NCI-H524 treated with DMSO at 0.1 percent for 48 hours (cell line): ENCODE data around the gene PROSER3.

Experiments used
- DNase-seq: peaks from one replicate; lab custom pipeline; 2025; lab: John Stamatoyannopoulos, UW

The PROSER3 gene

DNA sequence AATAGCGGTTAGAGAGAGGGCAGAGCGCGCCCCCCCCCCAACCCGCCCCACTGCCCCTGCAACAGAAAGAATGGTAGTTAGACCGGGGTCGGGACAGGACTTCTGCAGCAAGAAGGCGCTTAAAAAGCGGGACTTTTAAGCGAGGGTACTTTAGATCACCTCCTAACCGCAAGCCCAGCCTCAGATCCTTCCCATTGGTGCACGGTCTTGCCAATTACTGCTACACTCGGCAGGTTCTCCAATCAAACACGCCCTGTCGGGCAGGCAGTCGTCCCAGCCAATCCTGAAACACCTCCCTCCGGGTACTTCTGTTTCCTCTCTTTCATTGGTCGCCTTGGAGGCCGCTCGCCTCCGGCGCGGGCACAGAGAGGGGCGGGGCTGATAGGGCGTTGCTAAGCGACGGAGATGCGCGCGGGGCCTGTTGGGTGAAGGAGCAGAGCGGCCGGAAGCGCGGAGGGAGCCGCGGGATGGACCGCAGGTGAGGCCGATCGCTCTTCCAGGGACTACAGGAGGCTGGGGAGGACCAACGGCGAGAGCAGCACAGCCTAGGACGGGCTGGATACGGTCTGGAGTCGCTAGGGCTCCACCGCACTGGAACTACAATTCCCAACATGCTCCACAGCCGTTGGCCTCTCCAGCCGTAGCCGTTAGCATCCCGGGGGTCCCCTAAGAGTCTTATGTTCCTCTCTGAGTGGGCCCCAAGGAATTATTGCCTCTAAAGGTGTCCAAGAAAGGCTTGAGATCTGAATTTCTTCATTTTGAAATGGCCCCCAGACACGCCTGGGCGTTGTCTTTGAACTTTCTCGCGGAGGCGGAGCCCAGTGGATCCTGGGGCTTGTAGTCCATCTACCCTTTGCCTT is at the start of gene PROSER3:
Gene PROSER3 (plus strand): TSS at position 428 of the 860 bp plus-strand sequence. CDS start 40 bp downstream, at position 468.
- peak; percentile 96 for DNase-seq

DNA sequence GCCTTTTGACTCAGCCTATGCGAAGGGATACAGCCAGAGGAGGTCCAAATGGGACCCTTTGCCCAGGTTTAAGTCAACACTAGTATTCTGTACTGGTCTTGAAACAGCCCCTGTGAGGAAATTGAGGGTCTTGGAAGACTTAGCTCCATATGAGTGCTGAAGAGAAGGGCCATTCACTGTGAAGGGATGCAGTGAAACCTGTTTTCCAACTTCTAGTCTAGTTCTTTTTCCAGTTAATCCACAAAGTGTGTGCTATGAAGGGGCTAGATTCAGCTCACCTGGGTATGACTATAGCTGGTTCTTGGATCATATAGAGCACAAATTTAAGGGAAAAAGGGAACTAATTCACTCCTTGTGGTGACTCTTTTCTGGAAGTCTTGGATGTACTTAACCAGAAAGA is 49.6 kb upstream of the PROSER3 start:
- DNase-seq, result no peak

DNA sequence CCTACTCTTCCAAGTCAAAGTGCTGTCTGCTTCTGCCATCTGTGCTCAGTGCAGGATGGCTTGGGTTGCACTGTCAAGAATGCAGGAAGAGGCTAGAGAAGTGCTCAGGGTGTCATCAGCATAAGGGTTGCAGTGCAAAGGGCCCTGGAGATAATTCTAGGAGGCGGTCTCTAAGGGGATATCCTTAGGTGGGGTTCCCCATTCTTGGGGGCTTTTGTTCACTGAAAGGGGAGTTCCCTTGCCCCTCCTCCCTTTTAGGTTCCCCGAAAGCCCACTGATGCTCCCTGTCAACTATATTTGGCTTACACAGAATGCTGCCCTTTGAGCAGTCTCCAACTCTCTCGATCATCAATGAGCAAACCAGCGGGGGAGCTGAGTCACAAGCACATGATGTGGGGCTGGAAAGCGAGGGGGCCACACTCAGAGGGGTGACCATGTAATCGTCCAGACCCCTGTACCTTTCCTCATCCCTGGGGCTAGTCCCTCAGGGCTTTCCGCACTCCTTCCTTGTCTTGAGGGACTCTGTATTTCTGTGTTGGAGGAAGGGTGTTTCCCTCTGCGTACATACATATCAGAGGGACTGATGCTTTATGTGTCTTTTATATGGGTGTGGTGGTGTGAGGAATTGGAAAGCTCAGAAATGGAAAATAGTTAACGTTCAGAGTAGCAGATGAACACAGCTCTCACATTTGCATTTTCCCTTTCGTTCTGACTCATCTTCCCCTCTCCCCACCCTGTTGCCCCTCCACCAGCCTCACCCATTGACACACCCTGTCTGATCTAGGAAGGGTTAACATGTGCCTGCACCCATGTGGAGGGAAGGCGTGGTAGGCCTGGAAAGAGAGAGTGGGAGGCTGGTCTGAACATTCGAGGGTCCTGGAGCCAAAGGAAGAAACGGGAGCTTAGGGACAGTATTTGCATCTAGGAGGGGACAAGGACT is 46.9 kb upstream of the PROSER3 start:
- DNase-seq, result no peak

DNA sequence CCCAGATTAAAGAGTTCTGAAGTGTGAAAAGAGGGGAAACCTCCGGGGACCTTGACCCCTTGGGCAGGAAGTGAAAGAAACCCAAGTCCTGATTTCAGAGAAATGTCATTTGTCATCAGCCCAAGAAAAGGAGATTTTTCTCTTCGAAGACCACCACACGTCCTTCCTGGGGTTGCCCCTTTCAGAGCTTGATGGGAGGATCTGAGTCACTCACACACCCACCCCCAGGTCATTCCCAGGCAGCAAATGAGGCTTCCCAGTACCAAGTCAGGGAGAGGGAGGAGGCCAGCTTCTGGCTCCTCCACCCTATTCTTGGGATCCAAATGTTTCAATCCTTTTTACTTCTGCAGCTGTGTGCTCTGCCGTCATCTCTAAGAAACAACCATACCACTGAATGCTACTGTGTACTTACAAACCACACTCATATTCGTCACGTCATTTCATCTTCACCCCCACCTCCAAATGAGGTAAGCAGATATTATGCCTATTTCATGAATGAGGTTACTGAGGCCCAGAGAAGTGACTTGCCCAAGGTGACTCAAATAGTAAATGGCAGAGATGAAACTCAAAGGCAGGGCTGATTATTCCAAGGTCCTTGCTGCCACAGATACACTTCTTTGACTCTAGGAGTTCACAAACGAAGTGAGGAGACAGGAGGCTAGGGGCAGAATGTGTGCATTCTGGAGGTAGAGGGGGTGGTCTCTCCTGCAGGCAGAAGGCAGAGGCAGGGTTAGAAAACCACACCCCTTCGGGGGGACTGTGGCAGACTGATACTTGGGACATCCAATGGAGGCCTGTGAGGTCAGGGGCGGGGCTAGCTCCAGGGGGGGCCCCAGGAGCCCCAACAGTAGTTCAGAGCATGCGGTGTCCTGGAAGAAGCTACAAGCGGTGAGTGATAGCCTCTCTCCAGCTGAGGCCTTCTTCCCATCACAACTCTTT is 45.1 kb upstream of the PROSER3 start:
- DNase-seq, result no peak

DNA sequence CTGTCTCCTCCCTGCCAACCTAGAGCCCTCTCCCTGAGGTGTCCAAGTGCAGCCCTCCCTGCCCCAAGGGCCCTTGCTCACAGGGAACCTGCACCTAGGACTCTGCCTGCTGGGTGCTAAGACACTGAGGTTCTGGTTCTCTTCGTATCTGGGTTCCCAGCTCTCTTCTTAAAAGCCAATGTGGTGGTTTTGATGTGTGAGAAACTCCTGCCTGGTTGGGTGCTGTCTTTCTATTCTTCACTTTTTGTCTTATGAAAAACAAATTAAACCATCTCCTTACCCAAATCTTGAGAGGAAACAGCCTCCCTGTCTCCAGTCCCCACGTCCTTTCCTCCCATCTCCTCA is 44.5 kb upstream of the PROSER3 start:
- DNase-seq, result no peak

DNA sequence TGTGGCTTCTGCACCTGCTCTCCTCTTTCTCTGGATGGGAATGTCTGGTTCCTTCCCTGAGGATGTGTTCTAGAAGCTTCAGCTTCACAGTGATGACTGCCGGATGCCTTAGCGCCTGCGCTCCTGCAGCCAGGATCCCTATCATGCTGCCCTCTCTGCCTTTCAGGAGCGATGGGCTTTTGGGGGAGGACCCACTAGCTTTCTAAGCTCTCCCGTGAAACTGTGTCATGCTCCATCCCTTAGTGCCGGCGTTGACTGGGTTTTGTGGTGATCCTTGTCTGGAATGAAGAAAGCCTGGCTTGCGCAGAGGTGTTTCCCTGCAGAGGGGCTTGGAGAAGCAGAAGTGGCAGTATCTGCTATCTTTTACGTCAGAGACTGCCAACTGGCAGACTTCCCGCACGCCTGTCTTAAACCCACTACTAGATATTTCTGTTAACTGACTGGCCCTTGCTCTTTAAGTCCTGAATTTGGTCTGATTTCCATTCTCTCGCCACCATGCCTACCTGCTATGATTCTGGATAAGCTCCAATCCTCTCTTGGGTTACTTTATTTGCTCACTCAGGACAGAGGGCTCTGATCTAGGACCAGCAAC is 44.0 kb upstream of the PROSER3 start:
- no peak for DNase-seq

DNA sequence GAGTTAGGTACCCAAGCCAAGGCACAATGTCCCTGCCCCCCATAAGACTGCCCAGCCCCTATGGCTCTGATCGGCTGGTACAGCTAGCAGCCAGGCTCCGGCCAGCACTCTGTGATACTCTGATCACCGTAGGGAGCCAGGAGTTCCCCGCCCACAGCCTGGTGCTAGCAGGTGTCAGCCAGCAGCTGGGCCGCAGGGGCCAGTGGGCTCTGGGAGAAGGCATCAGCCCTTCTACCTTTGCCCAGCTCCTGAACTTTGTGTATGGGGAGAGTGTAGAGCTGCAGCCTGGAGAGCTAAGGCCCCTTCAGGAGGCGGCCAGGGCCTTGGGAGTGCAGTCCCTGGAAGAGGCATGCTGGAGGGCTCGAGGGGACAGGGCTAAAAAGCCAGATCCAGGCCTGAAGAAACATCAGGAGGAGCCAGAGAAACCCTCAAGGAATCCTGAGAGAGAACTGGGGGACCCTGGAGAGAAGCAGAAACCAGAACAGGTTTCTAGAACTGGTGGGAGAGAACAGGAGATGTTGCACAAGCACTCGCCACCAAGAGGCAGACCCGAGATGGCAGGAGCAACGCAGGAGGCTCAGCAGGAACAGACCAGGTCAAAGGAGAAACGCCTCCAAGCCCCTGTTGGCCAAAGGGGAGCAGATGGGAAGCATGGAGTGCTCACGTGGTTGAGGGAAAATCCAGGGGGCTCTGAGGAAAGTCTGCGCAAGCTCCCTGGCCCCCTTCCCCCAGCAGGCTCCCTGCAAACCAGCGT is 43.2 kb upstream of the PROSER3 start:
- DNase-seq, result no peak

DNA sequence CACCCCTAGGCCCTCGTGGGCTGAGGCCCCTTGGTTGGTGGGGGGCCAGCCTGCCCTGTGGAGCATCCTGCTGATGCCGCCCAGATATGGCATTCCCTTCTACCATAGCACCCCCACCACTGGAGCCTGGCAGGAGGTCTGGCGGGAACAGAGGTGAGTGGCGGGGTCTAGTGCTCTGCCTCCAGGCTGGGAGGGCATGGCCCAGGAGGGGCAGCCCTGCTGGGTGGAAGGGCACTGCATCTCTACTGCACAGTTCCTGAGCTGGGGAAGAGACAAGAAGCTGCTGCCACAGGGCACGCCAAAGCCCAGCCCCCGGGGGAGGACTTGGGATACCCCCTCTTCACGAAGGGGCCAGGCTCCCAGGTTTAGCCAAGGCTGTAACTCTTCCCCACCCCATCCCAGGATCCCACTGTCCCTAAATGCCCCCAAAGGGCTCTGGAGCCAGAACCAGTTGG is 42.6 kb upstream of the PROSER3 start:
- no peak for DNase-seq

DNA sequence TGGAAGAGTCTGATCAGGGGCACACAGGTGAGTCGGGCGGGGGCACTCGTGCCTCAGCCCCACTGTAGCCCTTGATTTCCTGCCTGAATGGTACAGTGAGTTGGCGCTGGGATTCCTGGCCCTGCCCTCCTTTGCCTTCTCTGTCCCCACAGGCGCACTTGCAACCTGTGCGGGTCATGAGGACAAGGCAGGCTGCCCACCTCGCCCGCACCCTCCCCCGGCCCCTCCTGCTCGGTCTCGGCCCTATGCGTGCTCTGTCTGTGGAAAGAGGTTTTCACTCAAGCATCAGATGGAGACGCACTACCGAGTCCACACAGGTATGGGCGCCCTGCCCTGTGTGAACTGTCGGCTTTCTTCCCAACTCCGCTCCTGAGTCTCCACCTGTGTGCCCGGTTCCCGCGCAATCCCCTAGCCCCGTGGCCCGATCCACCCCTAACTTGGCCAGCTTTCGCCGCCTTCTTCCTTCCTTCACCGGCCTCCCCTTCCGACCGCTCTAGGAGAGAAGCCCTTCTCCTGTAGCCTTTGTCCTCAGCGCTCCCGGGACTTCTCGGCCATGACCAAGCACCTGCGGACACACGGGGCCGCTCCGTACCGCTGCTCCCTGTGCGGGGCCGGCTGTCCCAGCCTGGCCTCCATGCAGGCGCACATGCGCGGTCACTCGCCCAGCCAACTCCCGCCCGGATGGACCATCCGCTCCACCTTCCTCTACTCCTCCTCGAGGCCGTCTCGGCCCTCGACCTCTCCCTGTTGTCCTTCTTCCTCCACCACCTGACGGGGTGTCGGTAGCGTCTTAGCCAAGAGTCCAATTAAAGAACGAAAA is 41.8 kb upstream of the PROSER3 start:
- no peak for DNase-seq

DNA sequence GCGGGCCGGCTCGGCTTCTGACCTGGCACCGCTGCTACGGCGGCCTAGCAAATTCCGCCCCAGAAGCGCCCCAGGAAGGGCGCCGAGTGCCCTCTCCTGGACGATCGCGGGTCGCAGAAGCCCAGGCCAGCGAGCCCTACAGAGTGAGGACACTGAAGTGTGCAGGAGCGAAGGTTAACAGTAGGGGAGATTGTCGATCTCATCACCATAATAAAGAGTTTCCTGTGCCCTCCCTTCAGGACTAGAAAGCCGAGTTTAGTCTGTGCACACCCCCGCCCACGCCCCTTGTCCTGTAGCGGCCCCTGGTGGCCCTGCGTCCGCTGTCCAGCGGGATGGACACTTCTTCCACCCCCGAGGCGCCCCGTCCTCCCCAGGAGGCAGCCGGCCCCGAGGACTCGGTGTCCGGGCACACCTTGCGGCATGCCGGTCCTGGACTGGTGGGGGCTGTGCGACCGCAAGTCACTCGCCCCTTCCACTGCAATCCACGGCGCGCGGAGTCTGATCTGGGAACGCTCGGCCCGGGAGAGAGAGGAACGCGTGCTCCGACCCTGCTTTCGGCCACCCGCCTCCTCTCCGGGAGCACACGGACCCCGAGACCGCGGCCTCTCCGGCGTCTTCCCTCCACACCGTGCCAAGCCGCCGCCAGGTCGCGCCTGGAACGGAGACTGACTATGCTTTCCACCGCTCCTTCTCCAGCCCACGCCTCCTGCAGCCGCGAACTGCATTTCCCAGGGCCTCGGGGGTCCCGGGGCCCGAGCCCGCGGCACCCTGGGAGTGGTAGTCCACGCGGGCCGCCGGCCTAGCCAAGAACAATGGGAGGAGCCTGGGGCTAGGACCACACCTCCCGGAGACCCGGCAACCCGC is 40.9 kb upstream of the PROSER3 start:
- peak; percentile 86 for DNase-seq

DNA sequence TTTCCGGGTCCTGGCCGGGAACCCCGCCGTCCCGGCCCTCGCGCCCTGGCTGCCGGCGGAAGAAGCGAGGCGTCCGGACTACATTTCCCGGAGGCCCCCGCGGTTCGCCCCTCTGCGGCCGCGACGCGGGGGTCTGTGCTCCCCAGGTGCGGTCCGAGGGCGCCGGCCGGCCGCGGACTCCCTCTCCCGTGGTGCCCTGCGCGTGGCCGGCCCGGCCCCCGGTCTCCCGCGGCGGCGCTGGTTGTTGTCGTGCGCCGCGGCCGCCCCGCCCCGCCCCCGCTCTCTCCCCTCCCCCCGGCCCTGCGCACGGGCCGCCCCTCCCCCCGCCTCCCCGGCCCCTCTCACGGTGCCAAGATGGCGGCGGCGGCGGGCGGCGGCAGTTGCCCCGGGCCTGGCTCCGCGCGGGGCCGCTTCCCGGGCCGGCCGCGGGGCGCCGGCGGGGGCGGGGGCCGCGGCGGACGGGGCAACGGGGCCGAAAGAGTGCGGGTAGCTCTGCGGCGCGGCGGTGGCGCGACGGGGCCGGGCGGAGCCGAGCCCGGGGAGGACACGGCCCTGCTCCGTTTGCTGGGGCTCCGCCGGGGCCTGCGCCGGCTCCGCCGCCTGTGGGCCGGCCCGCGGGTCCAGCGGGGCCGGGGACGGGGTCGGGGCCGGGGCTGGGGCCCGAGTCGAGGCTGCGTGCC is 40.2 kb upstream of the PROSER3 start, which contains the start of gene KMT2B:
Gene KMT2B (plus strand): TSS at position 339 of the 680 bp plus-strand sequence. CDS start 16 bp downstream, at position 355.
- no peak for DNase-seq

DNA sequence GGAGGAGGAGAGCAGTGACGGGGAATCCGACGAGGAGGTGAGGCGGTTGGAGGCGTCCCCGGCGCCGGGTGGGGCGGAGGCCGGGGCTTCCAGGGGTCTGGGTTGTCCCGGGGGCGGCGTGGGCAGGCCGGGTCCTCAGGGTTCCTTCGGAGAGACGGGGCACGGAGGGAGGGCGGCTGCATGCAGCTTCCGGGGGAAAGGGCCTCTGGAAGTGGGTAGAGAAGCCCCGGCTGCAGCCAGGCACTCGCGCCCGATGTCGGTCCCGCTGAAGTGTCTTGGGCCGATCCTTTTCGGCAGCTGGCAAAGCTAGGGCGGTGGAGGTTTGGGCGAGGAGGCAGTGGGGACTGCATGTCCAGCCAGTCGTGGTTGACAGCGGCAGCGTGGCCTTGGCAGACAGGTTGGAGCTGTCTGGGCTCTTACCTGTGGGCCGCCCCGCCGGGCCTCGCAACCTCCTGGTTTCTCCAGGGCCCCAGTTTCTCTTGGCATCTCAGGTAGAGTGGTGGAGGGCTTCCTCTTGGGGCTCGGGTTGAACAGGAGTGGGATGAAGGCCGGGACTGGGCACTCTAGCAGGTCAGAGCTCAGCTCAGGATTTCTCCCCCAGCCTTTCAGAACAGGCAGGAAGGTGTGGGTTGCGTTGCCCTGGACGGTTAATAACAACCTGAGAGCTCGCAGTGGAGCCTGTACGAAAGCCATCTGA is 39.5 kb upstream of the PROSER3 start:
- no peak for DNase-seq

DNA sequence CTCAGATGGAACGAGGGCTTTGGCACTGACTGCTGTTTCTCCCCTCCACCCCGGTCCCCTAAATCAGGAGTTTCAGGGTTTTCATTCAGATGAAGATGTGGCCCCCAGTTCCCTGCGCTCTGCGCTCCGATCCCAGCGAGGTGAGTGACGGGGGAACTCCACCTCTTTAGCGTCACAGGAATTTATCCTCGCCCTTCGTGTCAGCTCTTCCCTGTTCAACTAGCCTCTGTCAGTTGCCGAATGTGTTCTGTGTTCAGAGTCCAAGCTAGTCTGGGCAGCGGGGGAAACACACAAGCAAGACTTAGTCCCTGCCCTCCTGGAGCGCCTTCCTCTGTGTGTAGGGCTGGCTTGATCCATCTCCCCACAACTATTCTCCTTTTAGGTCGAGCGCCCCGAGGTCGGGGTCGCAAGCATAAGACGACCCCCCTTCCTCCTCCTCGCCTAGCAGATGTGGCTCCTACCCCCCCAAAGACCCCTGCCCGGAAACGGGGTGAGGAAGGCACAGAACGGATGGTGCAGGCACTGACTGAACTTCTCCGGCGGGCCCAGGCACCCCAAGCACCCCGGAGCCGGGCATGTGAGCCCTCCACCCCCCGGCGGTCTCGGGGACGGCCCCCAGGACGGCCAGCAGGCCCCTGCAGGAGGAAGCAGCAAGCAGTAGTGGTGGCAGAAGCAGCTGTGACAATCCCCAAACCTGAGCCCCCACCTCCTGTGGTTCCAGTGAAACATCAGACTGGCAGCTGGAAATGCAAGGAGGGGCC is 38.4 kb upstream of the PROSER3 start:
- DNase-seq, result no peak

DNA sequence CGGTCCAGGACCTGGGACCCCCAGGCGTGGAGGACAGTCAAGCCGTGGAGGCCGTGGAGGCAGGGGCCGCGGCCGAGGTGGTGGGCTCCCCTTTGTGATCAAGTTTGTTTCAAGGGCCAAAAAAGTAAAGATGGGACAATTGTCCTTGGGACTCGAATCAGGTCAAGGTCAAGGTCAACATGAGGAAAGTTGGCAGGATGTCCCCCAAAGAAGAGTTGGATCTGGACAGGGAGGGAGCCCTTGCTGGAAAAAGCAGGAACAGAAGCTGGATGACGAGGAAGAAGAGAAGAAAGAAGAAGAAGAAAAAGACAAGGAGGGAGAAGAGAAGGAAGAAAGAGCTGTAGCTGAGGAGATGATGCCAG is 37.8 kb upstream of the PROSER3 start:
- no peak for DNase-seq

DNA sequence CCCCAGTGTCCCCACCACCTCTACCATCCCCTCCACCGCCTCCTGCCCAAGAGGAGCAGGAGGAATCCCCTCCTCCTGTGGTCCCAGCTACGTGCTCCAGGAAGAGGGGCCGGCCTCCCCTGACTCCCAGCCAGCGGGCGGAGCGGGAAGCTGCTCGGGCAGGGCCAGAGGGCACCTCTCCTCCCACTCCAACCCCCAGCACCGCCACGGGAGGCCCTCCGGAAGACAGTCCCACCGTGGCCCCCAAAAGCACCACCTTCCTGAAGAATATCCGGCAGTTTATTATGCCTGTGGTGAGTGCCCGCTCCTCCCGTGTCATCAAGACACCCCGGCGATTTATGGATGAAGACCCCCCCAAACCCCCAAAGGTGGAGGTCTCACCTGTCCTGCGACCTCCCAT is 37.3 kb upstream of the PROSER3 start:
- DNase-seq, result no peak

DNA sequence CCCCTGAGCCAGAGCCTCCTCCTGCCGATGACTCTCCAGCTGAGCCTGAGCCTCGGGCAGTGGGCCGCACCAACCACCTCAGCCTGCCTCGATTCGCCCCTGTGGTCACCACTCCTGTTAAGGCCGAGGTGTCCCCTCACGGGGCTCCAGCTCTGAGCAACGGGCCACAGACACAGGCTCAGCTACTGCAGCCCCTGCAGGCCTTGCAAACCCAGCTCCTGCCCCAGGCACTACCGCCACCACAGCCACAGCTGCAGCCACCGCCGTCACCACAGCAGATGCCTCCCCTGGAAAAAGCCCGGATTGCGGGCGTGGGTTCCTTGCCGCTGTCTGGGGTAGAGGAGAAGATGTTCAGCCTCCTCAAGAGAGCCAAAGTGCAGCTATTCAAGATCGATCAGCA is 36.6 kb upstream of the PROSER3 start:
- no peak for DNase-seq

DNA sequence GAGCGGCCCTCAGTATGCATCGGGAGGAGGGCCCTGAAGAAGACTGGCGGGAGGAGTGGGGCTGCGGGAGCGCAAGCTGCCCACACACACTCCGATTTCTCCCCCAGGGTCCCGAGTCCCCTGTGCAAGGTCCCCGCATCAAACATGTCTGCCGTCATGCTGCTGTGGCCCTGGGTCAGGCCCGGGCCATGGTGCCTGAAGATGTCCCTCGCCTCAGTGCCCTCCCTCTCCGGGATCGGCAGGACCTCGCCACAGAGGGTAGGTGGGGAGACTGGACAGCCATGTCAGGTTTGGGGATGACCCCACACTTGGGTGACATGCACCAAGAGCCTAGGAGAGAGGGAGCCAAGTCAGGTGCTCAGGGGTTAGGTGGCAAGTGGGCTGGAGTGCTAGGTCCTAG is 35.5 kb upstream of the PROSER3 start:
- no peak for DNase-seq
